Spleen (tissue), 7 donors: ENCODE data around the gene PPP1R37.

ENCODE experiments used
- POLR2A ChIP-seq, 3 donors: fragments of 450-650 bp; IDR thresholded peaks; one replicate each; pipeline ENCODE4 v1.5.1; 2017; ENCODE audit warnings: antibody characterized with exemption in 3 of 3, mild to moderate bottlenecking in 1 of 3
- POLR2AphosphoS5 ChIP-seq, 3 donors: sonication (generic); formaldehyde crosslinking; IDR thresholded peaks; one replicate each; pipeline ENCODE4 v1.5.1; 2017; ENCODE audit warnings: antibody characterized with exemption in 3 of 3
- TF ChIP-seq, protein P1 (sequence below), 11 experiments: fragments of 200-600 bp in 7 of 11; fragments of 450-650 bp in 4 of 11; sonication (generic) in 4 of 11; IDR thresholded peaks in 8 of 11; conservative IDR thresholded peaks in 3 of 11; 1 replicate in 7 of 11; 2 replicates in 4 of 11; pipeline versions ENCODE4 v1.4.0 to v1.8.0; 2016 to 2021; ENCODE audit warnings: antibody characterized with exemption in 11 of 11, inconsistent platforms in 4 of 11, mild to moderate bottlenecking in 1 of 11
- donor health status: DM: no; HTN: no; CAD: no; lungs with moderate emphysema.
- donor health status: DM: no; HTN: no; CAD: no.
- donor health status: DM: no; HTN: no; CAD: no.

DNA sequence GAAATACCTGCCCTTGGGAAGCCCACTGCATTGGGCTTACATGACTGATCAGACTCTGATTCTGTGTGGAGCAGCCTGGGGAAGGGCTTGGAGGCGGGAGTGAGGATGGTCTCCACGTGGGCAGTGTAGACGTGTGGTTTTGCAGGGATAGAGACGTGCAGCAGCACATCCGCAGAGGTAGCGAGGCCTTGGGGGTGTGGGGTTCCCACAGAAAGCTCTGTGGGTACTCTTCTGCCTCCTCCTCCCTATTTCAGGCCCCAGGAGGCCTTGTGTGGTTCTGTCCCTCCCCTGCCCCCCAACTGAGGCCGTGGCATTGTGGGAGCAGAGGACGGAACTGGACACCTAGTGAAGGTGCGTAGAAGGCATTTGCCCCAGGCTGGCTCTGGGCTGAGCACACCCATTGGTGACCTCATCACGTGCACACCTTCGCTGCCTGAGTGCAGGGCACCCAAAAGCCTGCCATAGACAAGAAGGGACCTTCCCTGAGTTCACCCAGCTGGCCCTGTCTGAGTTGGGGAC, 28.9 kb downstream of the PPP1R37 start:
- TF ChIP-seq, protein P1, sequence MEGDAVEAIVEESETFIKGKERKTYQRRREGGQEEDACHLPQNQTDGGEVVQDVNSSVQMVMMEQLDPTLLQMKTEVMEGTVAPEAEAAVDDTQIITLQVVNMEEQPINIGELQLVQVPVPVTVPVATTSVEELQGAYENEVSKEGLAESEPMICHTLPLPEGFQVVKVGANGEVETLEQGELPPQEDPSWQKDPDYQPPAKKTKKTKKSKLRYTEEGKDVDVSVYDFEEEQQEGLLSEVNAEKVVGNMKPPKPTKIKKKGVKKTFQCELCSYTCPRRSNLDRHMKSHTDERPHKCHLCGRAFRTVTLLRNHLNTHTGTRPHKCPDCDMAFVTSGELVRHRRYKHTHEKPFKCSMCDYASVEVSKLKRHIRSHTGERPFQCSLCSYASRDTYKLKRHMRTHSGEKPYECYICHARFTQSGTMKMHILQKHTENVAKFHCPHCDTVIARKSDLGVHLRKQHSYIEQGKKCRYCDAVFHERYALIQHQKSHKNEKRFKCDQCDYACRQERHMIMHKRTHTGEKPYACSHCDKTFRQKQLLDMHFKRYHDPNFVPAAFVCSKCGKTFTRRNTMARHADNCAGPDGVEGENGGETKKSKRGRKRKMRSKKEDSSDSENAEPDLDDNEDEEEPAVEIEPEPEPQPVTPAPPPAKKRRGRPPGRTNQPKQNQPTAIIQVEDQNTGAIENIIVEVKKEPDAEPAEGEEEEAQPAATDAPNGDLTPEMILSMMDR (IDR thresholded peaks at IDR 0.05 in 8 of 11, conservative IDR thresholded peaks at IDR 0.05 in 3 of 11): no peak
- TF ChIP-seq POLR2A (IDR thresholded peaks at IDR 0.05): no peak
- no peak for TF ChIP-seq POLR2AphosphoS5 (IDR thresholded peaks at IDR 0.05)
